SK-N-MC (cell line): Measurements from ENCODE around the gene SUV39H2.

Experiments
- EZH2 ChIP-seq: fragments of 200-600 bp; sonication (generic); IDR thresholded peaks from one replicate; pipeline ENCODE4 v1.6.1; 2017; ENCODE audit warnings: antibody characterized with exemption
- POLR2AphosphoS5 ChIP-seq: IDR thresholded peaks from 2 replicates; pipeline ENCODE4 v1.6.1; 2012; ENCODE audit warnings: mild to moderate bottlenecking, low read depth, low read length, borderline replicate concordance

DNA sequence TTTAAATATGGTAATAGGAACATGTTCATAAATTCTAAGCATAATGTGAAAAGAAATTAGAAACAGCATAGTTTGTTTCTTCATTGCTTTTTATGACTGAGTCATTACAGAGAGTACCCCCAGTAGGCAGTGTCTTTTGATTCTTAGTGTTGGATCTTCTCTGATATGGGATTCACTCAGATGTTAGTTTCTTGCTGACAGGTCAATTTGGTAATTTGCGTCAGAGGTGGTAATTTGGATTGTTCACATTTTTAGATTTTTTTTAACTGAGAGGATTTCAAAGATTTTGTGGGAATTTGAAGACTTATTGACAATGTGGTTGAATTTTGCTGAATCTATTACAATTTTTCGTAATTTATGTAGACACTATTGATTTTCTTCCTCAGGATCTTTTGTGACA is 38.5 kb upstream of the SUV39H2 start:
- TF ChIP-seq POLR2AphosphoS5 (no peak), EZH2 (no peak)
